HG03066 (cell line): ENCODE results near the gene TUT7.
"Not testable (repeated sequence)": the region's sequence is repeated elsewhere in the genome, so short reads cannot be mapped to it uniquely, and the experiment has no call there.

ENCODE experiments used
- ATAC-seq: cut with Tn5 transposase; IDR thresholded peaks from one replicate; pipeline ENCODE4 v1.9.1; 2021; ENCODE audit warnings: low read depth; ENCODE audit not compliant: unreplicated experiment

TUT7 gene

GRCh38 chr9:86349271-86349670, 4.9 kb downstream of the TUT7 start:
- no peak for ATAC-seq

GRCh38 chr9:86347991-86348390, 6.2 kb downstream of the TUT7 start:
- no peak for ATAC-seq

GRCh38 chr9:86344818-86345217, 9.4 kb downstream of the TUT7 start:
- ATAC-seq: no peak

- ATAC-seq: no peak
Measured at GRCh38 chr9:86342269-86342668, 11.9 kb downstream of the TUT7 start.

GRCh38 chr9:86341007-86341491, 13.2 kb downstream of the TUT7 start:
- no peak for ATAC-seq

GRCh38 chr9:86340356-86341006, 13.7 kb downstream of the TUT7 start:
- ATAC-seq: no peak

GRCh38 chr9:86337469-86338108, 16.6 kb downstream of the TUT7 start:
- ATAC-seq: no peak

GRCh38 chr9:86336058-86336457, 18.2 kb downstream of the TUT7 start:
- ATAC-seq: no peak

GRCh38 chr9:86333651-86334050, 20.6 kb downstream of the TUT7 start:
- no peak for ATAC-seq

GRCh38 chr9:86330186-86330585, 24.0 kb downstream of the TUT7 start:
- ATAC-seq: no peak

GRCh38 chr9:86329649-86330048, 24.6 kb downstream of the TUT7 start:
- no peak for ATAC-seq

GRCh38 chr9:86328156-86328555, 26.1 kb downstream of the TUT7 start:
- no peak for ATAC-seq

GRCh38 chr9:86326536-86326935, 27.7 kb downstream of the TUT7 start:
- ATAC-seq: no peak

GRCh38 chr9:86324901-86325300, 29.3 kb downstream of the TUT7 start:
- ATAC-seq: no peak

GRCh38 chr9:86324308-86324707, 29.9 kb downstream of the TUT7 start:
- ATAC-seq: no peak

- ATAC-seq: no peak
Measured at GRCh38 chr9:86322973-86323644, 31.1 kb downstream of the TUT7 start.

GRCh38 chr9:86321373-86321772, 32.8 kb downstream of the TUT7 start:
- no peak for ATAC-seq

- ATAC-seq: no peak
Measured at GRCh38 chr9:86318187-86318586, 36.0 kb downstream of the TUT7 start.

- ATAC-seq: no peak
Measured at GRCh38 chr9:86315078-86315477, 39.1 kb downstream of the TUT7 start.

GRCh38 chr9:86312959-86313358, 41.3 kb downstream of the TUT7 start:
- not testable (repeated sequence) for ATAC-seq

- ATAC-seq: no peak
Measured at GRCh38 chr9:86308687-86309086, 45.5 kb downstream of the TUT7 start.

- ATAC-seq: no peak
Measured at GRCh38 chr9:86304236-86304730, 49.9 kb downstream of the TUT7 start.
